Stimulated activated CD4-positive, alpha-beta T cell treated with anti-CD3 and anti-CD28 coated beads, TNF-alpha, amount 100 ng/mL, for 48 hours (primary cell): ENCODE data around the gene NRARP.

Source experiments
- DNase-seq, 3 donors: peaks; one replicate each; pipeline ENCODE4 v3.0.0-alpha.2; 2020; ENCODE audit warnings: low read depth in 3 of 3

NRARP gene

DNA sequence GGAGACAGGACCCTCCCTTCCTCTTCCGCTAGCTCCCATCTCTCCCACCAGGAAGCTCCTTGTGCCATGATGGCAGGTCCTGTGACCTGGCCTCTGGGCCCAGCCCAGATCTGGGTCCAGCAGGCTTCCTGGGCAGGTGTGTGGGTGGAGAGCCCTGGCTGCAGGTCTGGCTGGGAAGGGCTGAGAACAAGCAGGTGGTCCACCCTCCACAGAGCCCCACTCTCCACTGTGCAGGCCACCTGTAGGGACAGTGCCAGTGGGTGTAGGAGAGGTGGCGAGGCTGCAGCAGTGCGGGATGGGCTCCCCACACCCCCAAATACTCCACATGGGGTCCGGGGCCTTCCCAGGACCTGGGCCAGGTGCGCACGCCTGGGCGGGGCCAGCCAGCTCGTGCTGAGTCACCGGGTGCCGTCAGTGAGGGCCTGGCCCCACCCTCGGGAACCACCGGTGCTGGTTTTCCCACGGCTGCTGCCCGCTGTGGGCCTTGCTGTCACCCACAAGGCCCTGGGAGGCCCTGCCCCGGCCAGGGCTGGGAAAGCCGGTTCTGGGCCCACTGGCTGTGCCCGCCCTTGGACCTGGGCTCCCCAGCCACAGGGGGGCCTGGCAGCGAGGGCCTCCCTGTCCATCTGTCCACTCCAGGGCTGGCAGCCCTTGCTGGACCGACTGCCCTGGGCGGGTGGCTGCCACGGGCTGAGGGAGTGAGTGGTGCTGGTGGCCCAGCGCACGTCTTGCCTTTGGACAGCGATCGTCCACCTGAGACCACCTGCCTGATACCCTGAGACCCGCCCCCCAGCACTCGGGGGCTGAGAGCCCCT lies 9.3 kb upstream of the NRARP start:
- DNase-seq = no peak

DNA sequence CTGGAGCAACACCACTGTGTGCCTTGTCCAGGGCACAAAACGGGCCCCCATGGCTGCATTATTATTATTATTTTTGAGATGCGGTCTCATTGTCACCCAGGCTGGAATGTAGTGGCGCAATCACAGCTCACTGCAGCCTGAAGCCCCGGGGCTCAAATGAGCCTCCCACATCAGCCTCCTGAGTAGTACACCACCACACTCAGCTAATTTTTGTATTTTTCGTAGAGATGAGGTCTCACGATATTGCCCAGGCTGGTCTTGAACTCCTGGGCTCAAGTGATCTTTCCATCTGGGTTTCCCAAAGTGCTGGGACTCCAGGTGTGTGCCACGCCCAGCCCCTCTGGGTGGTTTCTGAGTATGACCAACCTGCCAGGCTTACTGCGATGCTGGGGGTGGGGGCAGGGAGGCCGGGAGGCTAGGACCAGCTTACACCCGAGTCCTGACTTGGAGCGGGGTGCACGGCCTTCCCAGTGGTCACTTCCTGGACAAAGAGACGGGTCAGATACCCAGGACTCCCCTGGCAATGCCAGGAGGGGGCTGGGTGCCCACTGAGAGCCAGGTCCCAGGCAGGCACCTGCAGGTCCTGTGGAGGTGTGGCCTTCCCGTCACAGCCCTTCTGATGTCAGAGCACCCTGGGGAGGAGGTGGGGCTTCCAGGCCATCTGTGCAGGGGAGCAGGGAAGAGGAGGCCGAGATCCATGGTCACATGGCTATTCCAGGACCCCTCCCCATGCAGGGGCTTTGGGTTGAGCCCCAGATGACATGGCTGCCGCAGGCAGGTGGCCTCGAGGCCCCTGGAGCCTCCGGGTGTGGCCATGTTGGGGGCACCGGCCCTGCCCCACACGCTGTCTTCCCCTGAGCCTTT lies 8.3 kb upstream of the NRARP start:
- DNase-seq = no peak

GRCh38 chr9:137309368-137310188 lies 7.5 kb upstream of the NRARP start:
- no peak for DNase-seq

- DNase-seq = no peak
Observed at GRCh38 chr9:137308057-137308619, 6.1 kb upstream of the NRARP start.

DNA sequence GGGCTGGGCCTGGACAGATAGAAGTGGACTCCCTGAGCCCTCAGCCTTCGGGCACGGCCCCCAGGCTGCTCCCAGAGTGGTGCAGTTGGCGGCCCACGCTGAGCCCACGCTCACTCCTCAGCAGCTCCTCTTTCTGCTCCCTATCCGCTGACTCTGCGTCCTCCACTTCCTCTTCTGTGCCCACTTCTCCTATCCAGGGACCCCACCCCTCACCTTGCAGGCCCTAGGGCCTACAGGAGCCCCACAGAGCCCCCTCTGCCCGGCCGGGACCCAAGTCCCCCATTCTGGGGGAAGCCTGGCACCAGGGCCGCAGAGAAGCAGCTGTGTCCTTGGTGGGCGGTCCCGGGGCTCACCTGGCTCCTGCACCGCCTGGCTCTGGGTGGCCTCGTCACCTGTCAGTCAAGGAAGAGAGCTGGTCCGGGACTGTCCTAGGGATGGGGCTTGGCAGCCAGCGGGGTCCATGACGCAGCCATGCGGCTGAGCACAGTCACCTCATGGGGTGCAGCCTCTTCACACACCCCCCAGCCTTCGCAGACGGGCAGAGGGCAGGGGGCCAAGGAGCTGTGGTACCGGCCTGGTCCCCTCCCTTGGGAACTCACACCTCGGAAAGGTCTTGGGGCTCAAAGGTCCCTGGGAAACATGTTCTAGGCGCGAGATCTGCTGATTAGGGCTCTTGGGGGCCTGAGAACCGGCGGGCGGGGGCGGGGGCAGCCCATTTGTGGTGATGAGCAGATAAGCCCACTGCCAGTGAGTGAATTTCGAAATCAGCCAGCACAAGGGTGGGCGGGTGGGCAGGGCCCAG lies 5.4 kb upstream of the NRARP start:
- DNase-seq = no peak

DNA sequence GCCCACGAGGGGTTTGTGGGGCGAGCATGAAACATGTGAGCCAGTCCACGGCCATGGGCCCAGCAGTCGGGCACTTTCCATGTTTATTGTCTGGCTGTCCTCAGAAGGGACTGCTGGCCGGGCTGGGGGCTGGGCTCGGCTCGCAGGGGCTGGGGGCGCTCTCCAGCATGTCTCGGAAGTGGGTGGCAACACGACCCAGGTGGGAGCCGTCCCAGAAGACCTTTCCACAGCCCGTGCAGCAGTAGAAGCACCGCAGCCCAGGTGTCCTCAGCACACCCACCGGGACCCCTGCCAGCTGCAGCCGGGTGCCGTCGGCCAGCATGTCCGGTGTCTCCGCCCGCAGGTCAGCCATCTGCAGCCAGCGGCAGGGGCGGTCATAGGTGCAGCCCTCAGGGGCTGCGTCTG lies 4.8 kb upstream of the NRARP start:
- DNase-seq = no peak

- no peak for DNase-seq
Observed at GRCh38 chr9:137306066-137306849, 4.2 kb upstream of the NRARP start.

DNA sequence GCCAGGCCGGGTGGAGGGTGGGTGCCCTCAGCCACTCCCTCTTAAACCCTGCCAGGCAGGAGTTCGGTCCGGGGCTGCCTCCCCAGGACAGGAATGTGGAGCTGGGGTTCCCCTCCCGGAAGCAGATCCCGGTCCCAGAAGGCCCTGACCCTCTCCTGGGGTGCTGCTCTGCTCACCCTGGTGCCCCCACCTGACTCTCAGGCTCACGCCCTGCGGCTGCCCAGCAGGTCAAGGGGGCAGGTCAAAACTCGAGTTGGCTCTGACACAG lies 3.7 kb upstream of the NRARP start:
- DNase-seq = no peak

DNA sequence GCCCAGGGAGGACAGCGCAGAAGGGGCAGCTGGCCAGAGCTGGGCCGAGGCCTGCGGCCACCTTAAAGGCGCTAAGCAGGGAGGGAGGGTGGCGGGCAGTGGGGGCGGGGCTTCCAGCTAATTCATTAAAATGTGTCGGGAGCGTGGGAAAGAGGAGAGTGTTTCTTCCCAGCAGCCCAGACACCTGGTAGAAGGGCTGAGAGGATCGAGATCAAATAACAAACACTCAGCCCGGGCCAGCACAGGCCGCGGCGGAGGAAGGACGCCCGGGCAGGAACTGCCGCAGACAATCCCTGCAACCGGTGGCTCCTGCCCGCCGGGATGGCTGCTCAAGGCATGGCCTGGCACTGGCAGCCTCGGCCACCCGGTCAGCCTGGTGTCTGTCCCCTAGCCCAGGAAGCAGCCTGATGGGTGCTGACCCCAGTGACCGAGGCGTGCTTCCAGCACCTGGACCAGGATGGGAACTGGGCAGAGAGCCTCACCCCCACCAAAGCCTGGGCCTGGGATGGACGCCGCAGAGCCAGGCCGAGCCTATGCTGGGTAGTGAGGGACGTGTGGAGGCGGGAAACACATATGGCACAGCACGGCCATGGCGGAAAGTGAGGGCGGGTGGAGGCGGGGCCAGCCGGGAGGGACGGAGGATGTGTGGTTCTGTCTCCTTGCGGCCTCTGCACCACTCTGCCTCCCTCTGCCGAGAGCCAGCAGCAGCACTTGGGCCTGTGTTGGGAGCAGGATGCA lies 3.2 kb upstream of the NRARP start:
- peak; percentile 51 to 71 (median 52) for DNase-seq

- DNase-seq = no peak
Observed at GRCh38 chr9:137304383-137305059, 2.5 kb upstream of the NRARP start.

DNA sequence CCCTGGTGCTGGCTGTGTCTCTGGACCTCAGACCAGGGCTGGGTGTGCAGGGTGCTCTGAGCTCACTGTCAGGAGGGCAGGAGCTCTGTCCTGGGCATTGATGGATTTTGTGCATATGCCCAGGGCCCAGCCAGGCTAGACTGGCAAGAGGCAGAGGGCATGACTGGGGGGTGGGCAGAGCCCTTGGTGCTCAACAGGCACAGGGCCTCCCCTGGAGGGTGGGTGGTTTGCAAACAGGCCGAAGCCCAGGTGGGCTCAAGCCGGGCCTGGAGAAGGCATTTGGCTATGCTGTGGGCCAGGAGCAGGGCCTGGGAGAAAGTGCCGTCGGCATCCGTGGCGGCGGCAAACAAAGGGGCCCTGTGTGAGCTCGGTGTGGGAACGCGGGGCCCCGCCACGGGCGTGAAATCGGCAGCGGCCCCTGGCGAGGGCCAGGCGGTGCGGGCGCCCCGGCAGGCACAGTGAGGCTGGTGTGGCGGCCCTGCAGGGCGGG lies 1.9 kb upstream of the NRARP start:
- no peak for DNase-seq

- no peak for DNase-seq
Observed at GRCh38 chr9:137303151-137303892, 1.3 kb upstream of the NRARP start.

DNA sequence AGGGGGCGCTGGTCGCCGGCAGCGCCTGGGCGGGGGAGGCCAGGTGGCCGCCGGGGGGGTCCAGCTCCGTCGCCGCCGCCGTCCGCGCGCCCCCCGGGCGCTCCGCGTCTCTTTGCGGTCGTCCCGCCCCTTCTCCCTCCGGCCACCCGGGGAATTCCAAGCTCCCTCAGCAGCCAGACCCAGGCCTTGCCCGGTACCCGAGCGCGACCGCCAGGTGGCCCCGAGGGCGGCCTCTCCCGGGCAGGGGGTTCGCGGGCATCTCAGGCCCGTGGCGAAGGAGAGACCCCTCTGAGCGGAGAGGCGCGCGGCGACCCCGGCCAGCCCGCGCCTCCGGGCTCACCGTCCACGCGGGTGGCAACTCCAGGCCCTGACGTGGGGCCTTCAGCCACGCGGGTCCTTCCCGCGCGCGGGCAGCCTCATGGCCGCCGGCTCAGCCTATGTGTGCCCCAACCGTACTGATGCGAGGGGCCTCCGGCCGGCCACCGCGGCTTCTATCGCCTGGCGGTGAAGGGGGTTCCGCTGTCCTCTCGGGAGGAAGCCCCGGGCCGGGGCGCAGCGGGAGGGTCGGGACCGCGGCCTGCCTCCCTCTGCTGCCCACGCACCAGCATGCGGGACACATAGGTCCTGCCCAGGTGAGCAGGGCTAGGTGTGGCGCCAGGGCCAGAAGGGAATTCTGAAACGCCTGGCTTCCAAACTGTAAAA lies 529 bp upstream of the NRARP start:
- peak in 1 of 3 donors; percentile 32 for DNase-seq

DNA sequence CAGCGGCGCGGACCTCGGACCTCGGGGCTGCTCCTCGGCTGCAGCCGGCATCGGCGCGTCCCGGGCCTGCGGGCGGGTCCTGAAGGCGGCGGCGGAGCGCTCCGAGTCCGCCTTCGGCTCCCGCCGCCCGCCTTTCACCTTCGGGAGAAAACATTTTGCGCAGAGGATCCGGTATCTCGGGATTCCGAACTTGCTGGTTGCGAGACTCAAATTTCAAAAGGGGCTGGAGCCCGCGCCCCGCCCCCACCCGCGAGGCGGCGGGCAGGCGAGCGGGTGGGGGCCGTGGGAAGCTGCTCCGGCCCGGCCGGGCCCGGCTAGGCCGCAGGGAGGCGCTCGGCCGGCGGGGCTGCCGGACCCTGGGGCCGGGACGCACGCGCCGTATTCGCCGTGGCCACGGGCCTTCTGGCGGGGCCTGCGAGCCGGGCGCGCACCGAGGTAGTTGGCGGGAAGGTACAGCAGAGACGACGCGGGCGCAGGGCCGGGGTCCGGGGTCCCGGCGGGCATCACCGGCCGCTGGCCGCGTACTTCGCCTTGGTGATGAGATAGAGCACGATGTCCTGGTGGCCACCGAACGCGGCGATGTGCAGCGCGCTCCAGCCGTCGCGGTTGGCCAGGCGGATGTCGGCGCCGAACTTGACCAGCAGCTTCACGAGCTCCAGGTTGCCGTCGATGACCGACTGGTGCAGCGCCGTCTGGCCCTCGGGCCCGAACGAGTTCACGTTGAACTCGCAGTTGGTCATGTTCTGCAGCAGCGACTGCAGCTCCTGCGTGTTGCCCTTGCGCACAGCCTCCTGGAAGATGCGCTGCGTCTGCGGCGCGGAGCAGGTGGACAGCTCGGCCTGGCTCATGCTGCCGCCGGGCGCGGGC lies 757 bp downstream of the NRARP start:
- DNase-seq = no peak

DNA sequence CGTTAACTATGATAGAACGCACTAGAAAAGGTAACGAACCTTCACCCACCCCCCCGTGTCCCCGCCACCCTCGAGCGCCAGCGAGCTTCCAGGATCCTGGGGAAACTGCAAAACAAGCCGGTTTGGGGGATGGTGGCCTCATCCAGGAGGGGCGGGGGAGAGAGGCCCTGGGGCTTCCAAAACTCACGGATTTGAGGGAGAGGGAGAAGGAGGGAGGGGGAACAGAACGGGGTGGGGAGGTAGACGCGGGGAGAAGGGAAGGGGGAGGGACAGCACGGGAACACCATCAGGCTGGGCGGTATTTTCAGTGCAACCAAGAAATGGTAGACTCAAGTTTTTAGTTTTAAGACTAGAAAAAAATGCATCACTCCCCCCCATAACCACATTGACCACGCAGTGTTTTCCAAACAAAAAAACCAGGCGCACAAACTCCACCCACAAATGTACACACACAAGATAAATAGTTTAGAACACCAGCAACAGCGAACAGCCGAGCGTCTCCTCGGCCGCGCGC lies 1.4 kb downstream of the NRARP start:
- no peak for DNase-seq

- no peak for DNase-seq
Observed at GRCh38 chr9:137299938-137300337, 2.1 kb downstream of the NRARP start.
